Measurements from ENCODE around the gene ADGRE3. TPM values are rescaled to one million over a fixed set of nuclear protein-coding genes. Genes with fewer than 3 reads are reported as not detected.

Gene ADGRE3
- total RNA-seq, 2 experiments from 2014 or later, result not detected

- Histone ChIP-seq H3K9me2 (ENCODE audit: insufficient read depth, low read length) (no peaks in the 10 kb centered on the region), H3K79me2 (ENCODE audit: insufficient read depth, low read depth, low read length) (no peaks in the 10 kb centered on the region), H3K27ac (ENCODE audit: low read depth, low read length, poor library complexity, severe bottlenecking) (no peak overlapping the region), H3K4me1 (ENCODE audit: insufficient read depth, low read length, poor library complexity, severe bottlenecking) (no peaks in the 10 kb centered on the region), H3K9me3 (ENCODE audit: low read length) (no peaks in the 10 kb centered on the region), H3K4me3 (ENCODE audit: low read depth, low read length, poor library complexity, severe bottlenecking) (no peak overlapping the region), H3K36me3 (ENCODE audit: insufficient read depth, low read length) (peaks cover 85% of the 10 kb centered on the region), H4K20me1 (ENCODE audit: insufficient read depth, low read length) (no peaks in the 10 kb centered on the region), H2AFZ (ENCODE audit: low read length) (no peak overlapping the region), H3K4me2 (ENCODE audit: low read length) (no peak overlapping the region)
- ChIA-PET CTCF (ENCODE audit: unreplicated experiment) (no interaction called here), POLR2A (no interaction called here)
- DNase-seq (ENCODE audit: low spot score), result no peak
- intact Hi-C loops (cut with micrococcal nuclease; ENCODE audit: unreplicated experiment), result no loop called here
- BruUV-seq (replicated peaks), result no TSS peak
- no peak for TF ChIP-seq CTCF (conservative IDR thresholded peaks at IDR 0.05; ENCODE audit: low read length)
- no peak for TF ChIP-seq EZH2phosphoT487 (IDR thresholded peaks at IDR 0.05; ENCODE audit: borderline replicate concordance, low read depth, low read length)
Measured at GRCh38 chr19:14699641-14700040, 25.0 kb upstream of the ADGRE3 start.

DNA sequence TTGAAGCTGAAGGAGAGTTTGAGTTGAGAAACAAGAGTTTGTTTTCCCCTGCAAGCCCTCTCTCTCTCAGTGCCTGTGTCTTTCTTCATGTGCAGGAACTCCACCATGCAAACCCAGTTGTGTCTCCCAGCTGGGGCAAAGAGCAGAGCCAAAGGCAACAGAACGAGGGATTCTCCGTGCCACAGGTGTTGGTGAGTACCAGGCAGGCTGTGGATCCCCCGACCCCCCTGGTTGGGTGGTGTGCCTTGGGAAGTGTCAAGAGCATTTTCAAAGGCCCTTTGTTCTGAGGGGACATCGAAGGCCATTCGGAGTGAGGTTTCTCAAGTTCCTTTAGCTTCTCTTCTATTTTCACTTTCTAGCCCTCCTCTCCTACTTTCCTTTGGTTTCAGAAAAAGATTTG lies 20.8 kb upstream of the ADGRE3 start:
- no peak for TF ChIP-seq CTCF (conservative IDR thresholded peaks at IDR 0.05; ENCODE audit: low read length)

GRCh38 chr19:14694641-14695266 lies 20.1 kb upstream of the ADGRE3 start:
- H2AFZ ChIP-seq (ENCODE audit: low read length), result no peak overlapping the region
- TF ChIP-seq CTCF (conservative IDR thresholded peaks at IDR 0.05; ENCODE audit: low read length) (no peak), EZH2phosphoT487 (IDR thresholded peaks at IDR 0.05; ENCODE audit: borderline replicate concordance, low read depth, low read length) (no peak)
- H4K20me1 ChIP-seq (ENCODE audit: insufficient read depth, low read length), result no peaks in the 10 kb centered on the region
- H3K79me2 ChIP-seq (ENCODE audit: insufficient read depth, low read depth, low read length), result peaks cover 12% of the 10 kb centered on the region
- peaks cover 43% of the 10 kb centered on the region for H3K36me3 ChIP-seq (ENCODE audit: insufficient read depth, low read length)
- H3K9me3 ChIP-seq (ENCODE audit: low read length), result no peaks in the 10 kb centered on the region
- POLR2A ChIA-PET, result no interaction called here
- intact Hi-C loops (cut with micrococcal nuclease; ENCODE audit: unreplicated experiment), result no loop called here
- H3K4me3 ChIP-seq (ENCODE audit: low read depth, low read length, poor library complexity, severe bottlenecking), result no peak overlapping the region
- no peak for DNase-seq (ENCODE audit: low spot score)
- BruUV-seq (replicated peaks), result no TSS peak
- no peak overlapping the region for H3K27ac ChIP-seq (ENCODE audit: low read depth, low read length, poor library complexity, severe bottlenecking)
- CTCF ChIA-PET (ENCODE audit: unreplicated experiment), result no interaction called here
- H3K4me2 ChIP-seq (ENCODE audit: low read length), result no peak overlapping the region
- no peaks in the 10 kb centered on the region for H3K9me2 ChIP-seq (ENCODE audit: insufficient read depth, low read length)
- peaks cover 11% of the 10 kb centered on the region for H3K4me1 ChIP-seq (ENCODE audit: insufficient read depth, low read length, poor library complexity, severe bottlenecking)

More for the DNA sequence above, 20.8 kb upstream of the ADGRE3 start:
- no peaks in the 10 kb centered on the region for H3K9me2 ChIP-seq (ENCODE audit: insufficient read depth, low read length)
- no peaks in the 10 kb centered on the region for H3K9me3 ChIP-seq (ENCODE audit: low read length)
- H3K36me3 ChIP-seq (ENCODE audit: insufficient read depth, low read length), result peaks cover 50% of the 10 kb centered on the region
- no peak overlapping the region for H2AFZ ChIP-seq (ENCODE audit: low read length)
- intact Hi-C loops (cut with micrococcal nuclease; ENCODE audit: unreplicated experiment), result no loop called here
- H3K4me3 ChIP-seq (ENCODE audit: low read depth, low read length, poor library complexity, severe bottlenecking), result no peak overlapping the region
- H3K4me2 ChIP-seq (ENCODE audit: low read length), result no peak overlapping the region
- no peak for DNase-seq (ENCODE audit: low spot score)
- CTCF ChIA-PET (ENCODE audit: unreplicated experiment), result no interaction called here
- H3K27ac ChIP-seq (ENCODE audit: low read depth, low read length, poor library complexity, severe bottlenecking), result no peak overlapping the region
- H4K20me1 ChIP-seq (ENCODE audit: insufficient read depth, low read length), result no peaks in the 10 kb centered on the region
- peaks cover 11% of the 10 kb centered on the region for H3K4me1 ChIP-seq (ENCODE audit: insufficient read depth, low read length, poor library complexity, severe bottlenecking)
- POLR2A ChIA-PET, result no interaction called here
- H3K79me2 ChIP-seq (ENCODE audit: insufficient read depth, low read depth, low read length), result peaks cover 10% of the 10 kb centered on the region
- BruUV-seq (replicated peaks), result no TSS peak

Measured in OCI-LY7 (cell line).